ENCODE measurements around the gene ERCC6L.

DNA sequence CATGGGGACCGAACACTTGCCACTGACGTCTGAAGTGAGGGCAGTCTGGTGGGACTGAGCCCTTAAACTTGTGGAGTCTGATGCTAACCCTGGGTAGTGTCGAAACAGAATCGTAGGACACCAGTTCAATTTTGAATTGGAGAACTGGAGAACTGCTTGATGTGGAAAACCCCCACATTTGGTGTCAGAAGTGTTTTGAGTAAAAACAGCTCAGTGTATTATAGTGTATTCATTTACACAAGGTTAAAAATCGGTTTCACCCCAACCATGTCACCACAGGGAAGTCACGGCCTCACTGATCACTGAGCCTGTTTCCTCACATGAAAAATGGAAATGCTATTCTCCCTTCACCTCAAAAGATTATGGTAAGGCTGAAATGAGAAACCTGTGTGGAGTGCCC, 35.4 kb downstream of the ERCC6L start:
- TF ChIP-seq, protein P1, sequence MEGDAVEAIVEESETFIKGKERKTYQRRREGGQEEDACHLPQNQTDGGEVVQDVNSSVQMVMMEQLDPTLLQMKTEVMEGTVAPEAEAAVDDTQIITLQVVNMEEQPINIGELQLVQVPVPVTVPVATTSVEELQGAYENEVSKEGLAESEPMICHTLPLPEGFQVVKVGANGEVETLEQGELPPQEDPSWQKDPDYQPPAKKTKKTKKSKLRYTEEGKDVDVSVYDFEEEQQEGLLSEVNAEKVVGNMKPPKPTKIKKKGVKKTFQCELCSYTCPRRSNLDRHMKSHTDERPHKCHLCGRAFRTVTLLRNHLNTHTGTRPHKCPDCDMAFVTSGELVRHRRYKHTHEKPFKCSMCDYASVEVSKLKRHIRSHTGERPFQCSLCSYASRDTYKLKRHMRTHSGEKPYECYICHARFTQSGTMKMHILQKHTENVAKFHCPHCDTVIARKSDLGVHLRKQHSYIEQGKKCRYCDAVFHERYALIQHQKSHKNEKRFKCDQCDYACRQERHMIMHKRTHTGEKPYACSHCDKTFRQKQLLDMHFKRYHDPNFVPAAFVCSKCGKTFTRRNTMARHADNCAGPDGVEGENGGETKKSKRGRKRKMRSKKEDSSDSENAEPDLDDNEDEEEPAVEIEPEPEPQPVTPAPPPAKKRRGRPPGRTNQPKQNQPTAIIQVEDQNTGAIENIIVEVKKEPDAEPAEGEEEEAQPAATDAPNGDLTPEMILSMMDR (IDR thresholded peaks at IDR 0.05; ENCODE audit: insufficient read depth, low read length, poor library complexity, severe bottlenecking) = no peak
- TF ChIP-seq EZH2phosphoT487 (conservative IDR thresholded peaks at IDR 0.05; ENCODE audit: low read length) = no peak
